Measurements from ENCODE around the gene SLC6A8.

- TF ChIP-seq POLR2A (IDR thresholded peaks at IDR 0.05; ENCODE audit: low read length): no peak
- TF ChIP-seq GATA1 (IDR thresholded peaks at IDR 0.05; ENCODE audit: low read depth, low read length): no peak
Observed at GRCh38 chrX:153688911-153689590, 1.3 kb downstream of the SLC6A8 start.

Data from erythroblast (primary cell).